Peyer's patch (tissue), 4 donors: ENCODE measurements around the gene GNAS-AS1.

Experiments
- CTCF ChIP-seq, 6 experiments: fragments of 450-650 bp in 4 of 6; fragments of 200-600 bp in 2 of 6; sonication (generic) in 1 of 6; IDR thresholded peaks; one replicate each; pipeline ENCODE4 v1.5.1; 2017 to 2019; ENCODE audit warnings: antibody characterized with exemption in 6 of 6, mild to moderate bottlenecking in 3 of 6, moderate library complexity in 1 of 6
- POLR2A ChIP-seq, 2 donors: fragments of 450-650 bp; IDR thresholded peaks; one replicate each; pipeline ENCODE4 v1.5.1; 2017; ENCODE audit warnings: antibody characterized with exemption in 2 of 2, mild to moderate bottlenecking in 2 of 2, moderate library complexity in 2 of 2

DNA sequence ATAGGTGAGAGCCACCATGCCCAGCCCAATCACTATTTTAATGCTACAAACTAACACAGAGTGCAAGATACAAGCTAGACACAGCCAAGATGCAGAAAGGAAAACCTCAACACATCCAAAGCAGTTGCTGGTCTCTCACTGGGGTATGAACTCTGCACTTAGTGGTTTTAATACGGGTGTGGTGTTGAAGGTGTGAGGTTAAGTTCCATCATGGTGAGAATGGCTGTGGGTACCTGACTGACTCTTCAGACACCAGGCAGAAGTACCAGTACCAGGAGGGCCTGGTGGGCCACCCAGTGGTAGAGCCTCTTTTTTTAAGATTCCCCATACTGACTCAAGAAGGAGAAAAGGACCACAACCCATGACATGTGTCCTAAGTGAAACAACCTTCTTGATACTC, 13.0 kb downstream of the GNAS-AS1 start:
- TF ChIP-seq CTCF (IDR thresholded peaks at IDR 0.05) = no peak
- TF ChIP-seq POLR2A (IDR thresholded peaks at IDR 0.05) = no peak
